OCI-LY3 (cell line): ENCODE data around the gene PITRM1.

Experiments
- EZH2phosphoT487 ChIP-seq: fragments of 200-600 bp; shearing (Covaris generic); IDR thresholded peaks from 2 replicates; pipeline ENCODE4 v1.6.1; 2018; ENCODE audit warnings: antibody characterized with exemption, mixed run types, low read depth
- TF ChIP-seq, protein P1 (sequence below): fragments of 200-600, 300-600 bp; sonication (generic); IDR thresholded peaks from 2 replicates; pipeline ENCODE4 v1.5.1; 2014; ENCODE audit warnings: antibody characterized with exemption, low read length, low read depth

DNA sequence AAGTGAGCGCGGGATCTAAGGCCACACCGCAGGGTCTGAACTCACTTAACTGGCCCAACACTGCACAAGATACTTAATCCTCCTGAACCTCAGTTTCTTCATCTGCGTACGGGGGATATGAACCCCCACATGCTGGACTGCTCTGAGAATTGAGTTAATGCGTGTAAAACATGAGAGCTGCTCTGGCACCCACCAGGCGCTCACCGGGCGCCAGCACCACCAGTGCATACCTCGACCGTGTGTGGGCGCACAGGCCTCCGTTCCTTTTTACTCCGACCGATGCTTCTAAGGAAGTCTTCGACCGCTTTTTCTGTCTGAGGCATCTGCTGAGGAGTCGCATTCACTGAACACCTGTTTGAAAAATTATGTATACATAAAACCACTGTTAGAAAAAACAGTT lies 27.2 kb downstream of the PITRM1 start:
- TF ChIP-seq, protein P1, sequence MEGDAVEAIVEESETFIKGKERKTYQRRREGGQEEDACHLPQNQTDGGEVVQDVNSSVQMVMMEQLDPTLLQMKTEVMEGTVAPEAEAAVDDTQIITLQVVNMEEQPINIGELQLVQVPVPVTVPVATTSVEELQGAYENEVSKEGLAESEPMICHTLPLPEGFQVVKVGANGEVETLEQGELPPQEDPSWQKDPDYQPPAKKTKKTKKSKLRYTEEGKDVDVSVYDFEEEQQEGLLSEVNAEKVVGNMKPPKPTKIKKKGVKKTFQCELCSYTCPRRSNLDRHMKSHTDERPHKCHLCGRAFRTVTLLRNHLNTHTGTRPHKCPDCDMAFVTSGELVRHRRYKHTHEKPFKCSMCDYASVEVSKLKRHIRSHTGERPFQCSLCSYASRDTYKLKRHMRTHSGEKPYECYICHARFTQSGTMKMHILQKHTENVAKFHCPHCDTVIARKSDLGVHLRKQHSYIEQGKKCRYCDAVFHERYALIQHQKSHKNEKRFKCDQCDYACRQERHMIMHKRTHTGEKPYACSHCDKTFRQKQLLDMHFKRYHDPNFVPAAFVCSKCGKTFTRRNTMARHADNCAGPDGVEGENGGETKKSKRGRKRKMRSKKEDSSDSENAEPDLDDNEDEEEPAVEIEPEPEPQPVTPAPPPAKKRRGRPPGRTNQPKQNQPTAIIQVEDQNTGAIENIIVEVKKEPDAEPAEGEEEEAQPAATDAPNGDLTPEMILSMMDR, result no peak
- no peak for TF ChIP-seq EZH2phosphoT487
